GM12878 (cell line): ENCODE measurements around the gene MPC1L. TPM values are rescaled to one million over a fixed set of nuclear protein-coding genes. Genes with fewer than 3 reads are reported as not detected.
"Not testable (repeated sequence)": the region's sequence is repeated elsewhere in the genome, so short reads cannot be mapped to it uniquely, and the experiment has no call there.

Experiments
- ATAC-seq: fragments of 200-7000 bp; cut with Tn5 transposase; 3 replicates; pipeline ENCODE4 v1.9.1; 2020; ENCODE audit warnings: mild to moderate bottlenecking, moderate library complexity
- BruUV-seq: library from RNA; stranded (reverse); fragments of 400-500 nt; replicated peaks from 2 replicates; lab custom pipeline; 2021; lab: Mats Ljungman, UMichigan
- CTCF ChIA-PET: fragments of 300-600 bp; sonication (Branson Sonifier 250); formaldehyde crosslinking; extraction: SDS; loops from one replicate; lab custom pipeline; 2021; ENCODE audit warnings: inconsistent platforms; lab: Yijun Ruan, JAX
- POLR2A ChIA-PET: fragments of 350-600 bp; formaldehyde crosslinking; extraction: SDS; loops from one replicate; lab custom pipeline; 2021; ENCODE audit warnings: inconsistent platforms; lab: Charles Lee
- RAD21 ChIA-PET: fragments of 300-600 bp; sonication (Branson Sonifier 250); formaldehyde crosslinking; loops from one replicate; lab custom pipeline; 2023; ENCODE audit warnings: antibody characterized with exemption; ENCODE audit not compliant: unreplicated experiment; lab: Charles Lee
- SMC1A ChIA-PET: fragments of 300-600 bp; sonication (Branson Sonifier 250); formaldehyde crosslinking; loops from one replicate; lab custom pipeline; 2023; ENCODE audit not compliant: unreplicated experiment, uncharacterized antibody; lab: Charles Lee
- DNase-seq: peaks from one replicate; pipeline ENCODE4 v3.0.0-alpha.2; 2011; ENCODE audit warnings: low read depth, low spot score
- FAIRE-seq: peaks from 3 replicates; lab custom pipeline; 2011; peaks lifted over from hg19 to GRCh38; lab: Jason Lieb, UNC
- H2AFZ ChIP-seq: 2 replicates; pipeline ENCODE4 v1.6.0; 2011; ENCODE audit warnings: low read depth, low read length, control low read depth; ENCODE audit not compliant: control insufficient read depth
- H3K27ac ChIP-seq: 2 replicates; pipeline ENCODE4 v1.5.1; 2011; ENCODE audit warnings: control low read depth; ENCODE audit not compliant: control insufficient read depth, insufficient read depth
- H3K27me3 ChIP-seq, 2 experiments: replicated peaks in 1 of 2; 2 replicates each; pipeline versions ENCODE4 v1.6.0 to v1.6.1; 2011; ENCODE audit warnings: low read length in 1 of 2; ENCODE audit not compliant: control insufficient read depth in 2 of 2, insufficient read depth in 2 of 2
- H3K36me3 ChIP-seq, 2 experiments: 2 replicates each; pipeline ENCODE4 v1.5.1; 2011; ENCODE audit warnings: low read length in 1 of 2; ENCODE audit not compliant: control insufficient read depth in 2 of 2, insufficient read depth in 2 of 2
- H3K4me1 ChIP-seq: 2 replicates; pipeline ENCODE4 v1.6.1; 2011; ENCODE audit warnings: mild to moderate bottlenecking, low read length, moderate library complexity, mixed read lengths; ENCODE audit not compliant: control insufficient read depth, insufficient read depth
- H3K4me2 ChIP-seq: 2 replicates; pipeline ENCODE4 v1.6.0; 2011; ENCODE audit warnings: control low read depth; ENCODE audit not compliant: control insufficient read depth, insufficient read depth
- H3K4me3 ChIP-seq: fragments of 200-600 bp; sonication (generic); 2 replicates; pipeline ENCODE4 v1.5.1; 2016
- H3K79me2 ChIP-seq: 2 replicates; pipeline ENCODE4 v1.6.0; 2011; ENCODE audit warnings: low read length; ENCODE audit not compliant: control insufficient read depth, insufficient read depth
- H3K9ac ChIP-seq: 2 replicates; pipeline ENCODE4 v1.8.0; 2011; ENCODE audit warnings: low read length, control low read depth, mixed read lengths; ENCODE audit not compliant: control insufficient read depth, insufficient read depth
- H3K9me3 ChIP-seq: replicated peaks from 3 replicates; pipeline ENCODE4 v1.5.1; 2011; ENCODE audit warnings: mild to moderate bottlenecking, low read length; ENCODE audit not compliant: control insufficient read depth, insufficient read depth
- H4K20me1 ChIP-seq: 2 replicates; pipeline ENCODE4 v1.6.0; 2011; ENCODE audit not compliant: control insufficient read depth, insufficient read depth
- BMI1 ChIP-seq: fragments of 450-650 bp; IDR thresholded peaks from 2 replicates; pipeline ENCODE4 v1.6.1; 2016; ENCODE audit warnings: mild to moderate bottlenecking, moderate library complexity, borderline replicate concordance
- EED ChIP-seq: sonication (generic); IDR thresholded peaks from 2 replicates; pipeline ENCODE4 v1.6.1; 2016; ENCODE audit warnings: antibody characterized with exemption, low read depth
- JUNB ChIP-seq: IDR thresholded peaks from 2 replicates; pipeline ENCODE4 v1.6.1; 2016; ENCODE audit warnings: antibody characterized with exemption, mild to moderate bottlenecking
- KAT2A ChIP-seq: conservative IDR thresholded peaks from 2 replicates; pipeline ENCODE4 v1.6.1; 2011; ENCODE audit warnings: low read depth, low read length; ENCODE audit not compliant: control insufficient read depth
- MEF2B ChIP-seq: fragments of 450-650 bp; IDR thresholded peaks from 2 replicates; pipeline ENCODE4 v1.6.1; 2018; ENCODE audit warnings: mild to moderate bottlenecking, moderate library complexity; ENCODE audit not compliant: partially characterized antibody, poor library complexity, severe bottlenecking
- RUNX3 ChIP-seq: IDR thresholded peaks from 2 replicates; pipeline ENCODE4 v1.6.1; 2012; ENCODE audit warnings: low read length, inconsistent platforms
- SIX5 ChIP-seq: IDR thresholded peaks from 2 replicates; pipeline ENCODE4 v1.6.1; 2011; ENCODE audit warnings: mild to moderate bottlenecking, low read depth, low read length, moderate library complexity; ENCODE audit not compliant: severe bottlenecking
- SREBF1 ChIP-seq: IDR thresholded peaks from 2 replicates; pipeline ENCODE4 v1.6.1; 2012; ENCODE audit warnings: mild to moderate bottlenecking, low read length
- SREBF2 ChIP-seq: IDR thresholded peaks from 2 replicates; pipeline ENCODE4 v1.6.1; 2012; ENCODE audit warnings: mild to moderate bottlenecking, low read length
- STAT1 ChIP-seq: fragments of 450-650 bp; conservative IDR thresholded peaks from 2 replicates; pipeline ENCODE4 v1.6.1; 2014; ENCODE audit warnings: antibody characterized with exemption, mild to moderate bottlenecking
- TCF7 ChIP-seq: IDR thresholded peaks from 2 replicates; pipeline ENCODE4 v1.6.1; 2014; ENCODE audit warnings: antibody characterized with exemption, borderline replicate concordance
- ZSCAN29 ChIP-seq: fragments of 450-650 bp; IDR thresholded peaks from 2 replicates; pipeline ENCODE4 v1.6.1; 2017; ENCODE audit warnings: mild to moderate bottlenecking, moderate library complexity
- WGBS: methylation state at CpG from one replicate; pipeline ENCODE4 v1.1.6; 2016; ENCODE audit warnings: low lambda C conversion rate; ENCODE audit not compliant: insufficient replicate concordance, insufficient coverage; ENCODE audit errors: missing lambda C conversion rate; 5-methylcytosine and 5-hydroxymethylcytosine counted together
- in situ Hi-C: fragments of 300-500 bp; cut with MboI; formaldehyde crosslinking; loops from 9 replicates; pipeline ENCODE4 v1.14.3; 2018; ENCODE audit warnings: mixed read lengths
- intact Hi-C: fragments of 100-400 bp; cut with micrococcal nuclease; formaldehyde crosslinking; loops from one replicate; pipeline ENCODE4 v1.14.2; 2022; ENCODE audit not compliant: unreplicated experiment
- polyA plus RNA-seq, 11 experiments: library from polyadenylated mRNA; depleted of rRNA in 4 of 11; unstranded in 6 of 11; stranded (reverse) in 5 of 11; fragments of >200 nt; fragmentation: Nextera tagmentation in 4 of 11; fragmentation: Illumina TruSeq in 1 of 11; extraction: Ambion mirVana in 4 of 11; extraction: Trizol in 1 of 11; gene quantifications; 1 replicate in 1 of 11; 2 replicates in 10 of 11; pipeline versions ENCODE4 v1.2.1 to v1.2.3, GENCODE V29; 2011 to 2016; ENCODE audit warnings: inconsistent platforms in 2 of 11, missing spikeins in 2 of 11, low read depth in 1 of 11
- total RNA-seq, 4 experiments: library from RNA; depleted of rRNA in 3 of 4; stranded (reverse); fragments of >200 nt in 3 of 4; fragmentation: Illumina TruSeq in 1 of 4; extraction: Trizol in 1 of 4; gene quantifications; 2 replicates each; pipeline versions ENCODE4 v1.2.1 to v1.2.3, GENCODE V29; 2013 to 2021
- TF ChIP-seq, protein P1 (sequence below): IDR thresholded peaks from 2 replicates; pipeline ENCODE4 v1.6.1; 2012; ENCODE audit warnings: low read depth, low read length, improper control_type of control experiment
- TF ChIP-seq, protein P2 (sequence below): fragments of 450-650 bp; IDR thresholded peaks from 2 replicates; pipeline ENCODE4 v1.6.1; 2014; ENCODE audit warnings: mild to moderate bottlenecking
- TF ChIP-seq, protein P3 (sequence below): IDR thresholded peaks from 2 replicates; pipeline ENCODE4 v1.6.1; 2012; ENCODE audit warnings: low read depth, low read length, improper control_type of control experiment

Gene MPC1L
- total and polyA plus RNA-seq, 10 of the 15 experiments (the other 5 are each of a cell fraction or from before 2014, with no cell fraction given): not detected

DNA sequence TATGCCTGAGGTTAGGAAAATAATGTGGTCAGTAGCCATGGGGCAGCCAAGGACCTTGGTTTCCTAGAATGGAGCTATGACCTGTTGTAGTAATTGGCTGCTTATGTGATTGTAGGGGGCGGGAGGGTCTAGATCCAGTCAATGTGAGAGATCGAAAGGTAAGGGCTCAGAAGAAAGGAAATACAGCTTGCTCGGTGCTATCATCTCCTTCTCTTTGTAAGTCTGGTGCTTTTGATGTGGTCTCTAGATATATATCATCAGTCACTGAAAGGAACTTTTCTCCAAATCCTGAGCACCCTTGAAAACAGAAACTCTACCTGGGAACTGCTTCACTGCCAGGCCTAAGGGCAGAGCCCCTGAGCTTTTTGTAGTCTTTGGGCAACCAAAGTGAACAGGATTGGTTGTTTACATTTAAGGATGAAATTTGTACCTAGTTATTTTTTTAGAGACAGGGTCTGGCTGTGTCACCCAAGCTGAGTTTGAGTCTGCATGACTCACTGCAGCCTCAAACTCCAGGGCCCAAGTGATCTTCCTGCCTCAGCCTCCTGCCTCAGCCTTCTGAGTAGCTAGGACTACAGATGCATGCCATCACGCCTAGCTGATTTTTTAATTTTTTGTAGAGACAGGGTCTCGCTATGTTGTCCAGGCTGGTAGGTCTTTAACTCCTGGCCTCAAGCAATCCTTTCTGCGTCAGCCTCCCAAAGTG lies 33.5 kb upstream of the MPC1L start:
- in situ Hi-C loops, intact Hi-C loops, H3K27ac ChIP-seq, DNase-seq, H3K4me1 ChIP-seq, H3K9ac ChIP-seq, RAD21 ChIA-PET, H3K9me3 ChIP-seq, H3K36me3 ChIP-seq, H3K79me2 ChIP-seq, ATAC-seq, H3K27me3 ChIP-seq, H2AFZ ChIP-seq, H4K20me1 ChIP-seq, BruUV-seq, H3K4me2 ChIP-seq, H3K4me3 ChIP-seq, POLR2A ChIA-PET: not testable (repeated sequence)
- peak; percentile 56 for FAIRE-seq
- 36% methylated on average over 6 of the region's 6 CpGs for WGBS
- SMC1A ChIA-PET: interaction anchor here (0.7 to 1.1 kb wide), 2 partner anchors 61 to 454 kb away, joined by 3 read pairs; no protein-coding TSS in a partner anchor
- TF ChIP-seq RUNX3 (peak; percentile 70), TCF7 (peak; percentile 89), JUNB (peak; percentile 46; the same call in 1 of the 2 replicates)
- CTCF ChIA-PET: interaction anchor here (1.1 to 2.7 kb wide), 2 partner anchors 42 to 45 kb away, joined by 3 to 12 read pairs; no protein-coding TSS in a partner anchor

DNA sequence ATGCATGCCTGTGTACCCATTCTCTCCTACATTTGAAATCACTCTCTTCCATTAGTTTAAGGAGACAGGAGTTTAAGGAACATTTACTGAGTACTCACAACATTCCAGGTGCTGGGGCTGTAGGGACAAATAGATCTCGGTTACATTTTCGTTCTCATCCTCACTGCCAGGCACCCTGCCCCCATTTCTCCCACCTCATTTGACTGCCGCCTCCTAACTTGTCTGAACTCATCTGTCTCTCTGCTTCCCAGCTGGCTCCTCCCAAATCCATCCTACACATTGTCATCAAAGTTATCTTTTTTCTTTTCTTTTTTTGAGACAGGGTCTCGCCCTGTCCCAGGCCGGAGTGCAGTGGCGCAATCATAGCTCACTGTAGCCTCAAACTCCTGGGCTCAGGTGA lies 19.8 kb upstream of the MPC1L start:
- no peak for ATAC-seq
- Histone ChIP-seq H3K9ac (no peak overlapping the region), H3K27me3 (no peaks in the 10 kb centered on the region), H3K79me2 (no peaks in the 10 kb centered on the region), H3K27ac (no peak overlapping the region), H3K4me3 (no peak overlapping the region), H3K4me2 (no peak overlapping the region), H3K4me1 (no peaks in the 10 kb centered on the region), H3K9me3 (no peaks in the 10 kb centered on the region), H3K36me3 (no peaks in the 10 kb centered on the region; a peak in 2 of 4 replicates), H2AFZ (no peak overlapping the region), H4K20me1 (no peaks in the 10 kb centered on the region)
- SMC1A ChIA-PET: interaction anchor here (0.7 to 1.6 kb wide), 3 partner anchors 9 to 929 kb away, joined by 3 to 6 read pairs (median 5); no protein-coding TSS in a partner anchor
- intact Hi-C loops: no loop called here
- in situ Hi-C loops: no loop called here
- no peak for DNase-seq
- POLR2A ChIA-PET: no interaction called here
- RAD21 ChIA-PET: interaction anchor here (0.7 kb wide), 1 partner anchor 695 kb away, joined by 3 read pairs; no protein-coding TSS in a partner anchor
- FAIRE-seq: no peak
- no TSS peak for BruUV-seq
- CTCF ChIA-PET: interaction anchor here (0.9 to 1.9 kb wide), 3 partner anchors 40 to 191 kb away, joined by 3 to 10 read pairs (median 3); no protein-coding TSS in a partner anchor
- 69% methylated on average over 6 of the region's 6 CpGs for WGBS
- TF ChIP-seq SREBF2 (no peak), STAT1 (no peak), ZSCAN29 (no peak), MEF2B (no peak), SREBF1 (no peak), BMI1 (no peak), KAT2A (no peak), EED (no peak), SIX5 (no peak)
- TF ChIP-seq, protein P1, sequence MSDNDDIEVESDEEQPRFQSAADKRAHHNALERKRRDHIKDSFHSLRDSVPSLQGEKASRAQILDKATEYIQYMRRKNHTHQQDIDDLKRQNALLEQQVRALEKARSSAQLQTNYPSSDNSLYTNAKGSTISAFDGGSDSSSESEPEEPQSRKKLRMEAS: no peak
- TF ChIP-seq, protein P2, sequence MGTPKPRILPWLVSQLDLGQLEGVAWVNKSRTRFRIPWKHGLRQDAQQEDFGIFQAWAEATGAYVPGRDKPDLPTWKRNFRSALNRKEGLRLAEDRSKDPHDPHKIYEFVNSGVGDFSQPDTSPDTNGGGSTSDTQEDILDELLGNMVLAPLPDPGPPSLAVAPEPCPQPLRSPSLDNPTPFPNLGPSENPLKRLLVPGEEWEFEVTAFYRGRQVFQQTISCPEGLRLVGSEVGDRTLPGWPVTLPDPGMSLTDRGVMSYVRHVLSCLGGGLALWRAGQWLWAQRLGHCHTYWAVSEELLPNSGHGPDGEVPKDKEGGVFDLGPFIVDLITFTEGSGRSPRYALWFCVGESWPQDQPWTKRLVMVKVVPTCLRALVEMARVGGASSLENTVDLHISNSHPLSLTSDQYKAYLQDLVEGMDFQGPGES: no peak
- TF ChIP-seq, protein P3, sequence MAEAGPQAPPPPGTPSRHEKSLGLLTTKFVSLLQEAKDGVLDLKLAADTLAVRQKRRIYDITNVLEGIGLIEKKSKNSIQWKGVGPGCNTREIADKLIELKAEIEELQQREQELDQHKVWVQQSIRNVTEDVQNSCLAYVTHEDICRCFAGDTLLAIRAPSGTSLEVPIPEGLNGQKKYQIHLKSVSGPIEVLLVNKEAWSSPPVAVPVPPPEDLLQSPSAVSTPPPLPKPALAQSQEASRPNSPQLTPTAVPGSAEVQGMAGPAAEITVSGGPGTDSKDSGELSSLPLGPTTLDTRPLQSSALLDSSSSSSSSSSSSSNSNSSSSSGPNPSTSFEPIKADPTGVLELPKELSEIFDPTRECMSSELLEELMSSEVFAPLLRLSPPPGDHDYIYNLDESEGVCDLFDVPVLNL: no peak
